ENCODE measurements around the gene PRKN.

DNA sequence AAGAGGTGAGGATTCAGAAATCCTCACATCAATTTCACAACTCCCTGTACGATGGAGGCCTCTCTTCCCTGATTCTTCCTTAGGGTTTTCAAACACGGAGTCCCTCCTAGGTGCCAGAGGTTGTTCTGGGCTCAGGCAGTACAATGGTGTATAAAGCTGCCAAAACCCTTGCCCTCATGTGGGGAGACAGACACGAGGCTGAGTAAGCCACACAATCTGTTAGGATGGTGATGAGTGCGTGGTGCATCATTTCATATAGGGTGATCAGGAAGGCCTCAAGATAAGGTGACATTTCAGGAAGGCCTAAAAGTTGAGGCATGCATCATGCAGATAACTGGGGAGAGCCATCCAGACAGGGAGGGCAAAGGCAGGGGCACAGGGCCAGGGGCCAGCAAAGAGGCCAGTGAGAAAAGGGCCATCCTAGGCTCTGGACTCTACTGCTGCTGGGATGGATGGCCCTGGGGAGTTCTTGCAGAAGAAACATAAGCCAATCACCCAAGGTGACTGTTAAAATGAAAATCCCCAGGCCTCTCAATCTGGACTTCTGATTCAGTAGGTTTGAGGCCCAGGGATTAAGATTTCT is 186.5 kb downstream of the PRKN start:
- TF ChIP-seq, protein P1, sequence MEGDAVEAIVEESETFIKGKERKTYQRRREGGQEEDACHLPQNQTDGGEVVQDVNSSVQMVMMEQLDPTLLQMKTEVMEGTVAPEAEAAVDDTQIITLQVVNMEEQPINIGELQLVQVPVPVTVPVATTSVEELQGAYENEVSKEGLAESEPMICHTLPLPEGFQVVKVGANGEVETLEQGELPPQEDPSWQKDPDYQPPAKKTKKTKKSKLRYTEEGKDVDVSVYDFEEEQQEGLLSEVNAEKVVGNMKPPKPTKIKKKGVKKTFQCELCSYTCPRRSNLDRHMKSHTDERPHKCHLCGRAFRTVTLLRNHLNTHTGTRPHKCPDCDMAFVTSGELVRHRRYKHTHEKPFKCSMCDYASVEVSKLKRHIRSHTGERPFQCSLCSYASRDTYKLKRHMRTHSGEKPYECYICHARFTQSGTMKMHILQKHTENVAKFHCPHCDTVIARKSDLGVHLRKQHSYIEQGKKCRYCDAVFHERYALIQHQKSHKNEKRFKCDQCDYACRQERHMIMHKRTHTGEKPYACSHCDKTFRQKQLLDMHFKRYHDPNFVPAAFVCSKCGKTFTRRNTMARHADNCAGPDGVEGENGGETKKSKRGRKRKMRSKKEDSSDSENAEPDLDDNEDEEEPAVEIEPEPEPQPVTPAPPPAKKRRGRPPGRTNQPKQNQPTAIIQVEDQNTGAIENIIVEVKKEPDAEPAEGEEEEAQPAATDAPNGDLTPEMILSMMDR (IDR thresholded peaks at IDR 0.05), result no peak
- TF ChIP-seq EZH2 (IDR thresholded peaks at IDR 0.05), result no peak

Data from neural progenitor cell (in vitro differentiated cells).